ENCODE measurements around the gene COX7A2. TPM values are rescaled to one million over a fixed set of nuclear protein-coding genes. Genes with fewer than 3 reads are reported as not detected.
A peak's percentile ranks its signal among the peaks of the same experiment; 100 is the strongest.

Gene COX7A2
- total RNA-seq, 1 donor from 2014 or later, result 330 TPM

DNA sequence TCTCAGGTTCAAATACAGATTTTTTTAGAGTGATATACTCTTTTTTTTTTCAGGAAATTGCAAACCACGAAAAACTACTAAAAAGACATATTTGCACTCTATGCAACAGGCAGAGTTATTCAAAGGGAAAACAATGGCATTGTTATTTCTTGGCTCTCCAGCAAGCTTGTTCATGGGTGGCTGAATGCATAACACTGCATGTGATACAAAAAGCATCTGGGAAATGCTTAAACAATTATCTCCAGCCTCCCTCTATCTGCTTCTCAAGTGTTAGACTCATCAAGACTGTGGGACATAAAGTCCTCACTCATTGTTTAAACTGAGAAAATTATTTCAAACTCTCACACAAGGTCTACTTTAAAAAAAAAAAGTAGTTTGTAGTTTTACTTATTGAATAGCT, 30.5 kb downstream of the COX7A2 start:
- no peak overlapping the region for H3K27ac ChIP-seq
- no peaks in the 10 kb centered on the region for H3K36me3 ChIP-seq
- peaks cover 7% of the 10 kb centered on the region for H3K4me1 ChIP-seq
- no peaks in the 10 kb centered on the region for H3K79me2 ChIP-seq (ENCODE audit: low read depth)
- no peak overlapping the region for H3K4me3 ChIP-seq
- H3K9ac ChIP-seq, result no peak overlapping the region
- peaks cover 30% of the 10 kb centered on the region for H3K27me3 ChIP-seq
- no peaks in the 10 kb centered on the region for H3K9me3 ChIP-seq (ENCODE audit: low read depth)
- Mint-ChIP-seq H3K36me3 (no peaks in the 10 kb centered on the region), H3K4me1 (peaks cover 7% of the 10 kb centered on the region), H3K27me3 (ENCODE audit: insufficient read depth, low read depth) (peaks cover 10% of the 10 kb centered on the region), H3K4me3 (no peak overlapping the region), H3K9me3 (no peaks in the 10 kb centered on the region), H3K27ac (no peak overlapping the region)
- H3F3A ChIP-seq (ENCODE audit: low read depth), result peaks cover 12% of the 10 kb centered on the region
- DNase-seq (ENCODE audit: low spot score), result no peak
- no peaks in the 10 kb centered on the region for H4K20me1 ChIP-seq (ENCODE audit: low read depth)
- TF ChIP-seq EZH2phosphoT487 (IDR thresholded peaks at IDR 0.05) (no peak), EZH2 (IDR thresholded peaks at IDR 0.05) (no peak)
- TF ChIP-seq, protein P1, sequence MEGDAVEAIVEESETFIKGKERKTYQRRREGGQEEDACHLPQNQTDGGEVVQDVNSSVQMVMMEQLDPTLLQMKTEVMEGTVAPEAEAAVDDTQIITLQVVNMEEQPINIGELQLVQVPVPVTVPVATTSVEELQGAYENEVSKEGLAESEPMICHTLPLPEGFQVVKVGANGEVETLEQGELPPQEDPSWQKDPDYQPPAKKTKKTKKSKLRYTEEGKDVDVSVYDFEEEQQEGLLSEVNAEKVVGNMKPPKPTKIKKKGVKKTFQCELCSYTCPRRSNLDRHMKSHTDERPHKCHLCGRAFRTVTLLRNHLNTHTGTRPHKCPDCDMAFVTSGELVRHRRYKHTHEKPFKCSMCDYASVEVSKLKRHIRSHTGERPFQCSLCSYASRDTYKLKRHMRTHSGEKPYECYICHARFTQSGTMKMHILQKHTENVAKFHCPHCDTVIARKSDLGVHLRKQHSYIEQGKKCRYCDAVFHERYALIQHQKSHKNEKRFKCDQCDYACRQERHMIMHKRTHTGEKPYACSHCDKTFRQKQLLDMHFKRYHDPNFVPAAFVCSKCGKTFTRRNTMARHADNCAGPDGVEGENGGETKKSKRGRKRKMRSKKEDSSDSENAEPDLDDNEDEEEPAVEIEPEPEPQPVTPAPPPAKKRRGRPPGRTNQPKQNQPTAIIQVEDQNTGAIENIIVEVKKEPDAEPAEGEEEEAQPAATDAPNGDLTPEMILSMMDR (IDR thresholded peaks at IDR 0.05), result no peak
- no peak overlapping the region for H3K4me2 ChIP-seq
- H2AFZ ChIP-seq (replicated peaks), result no peak overlapping the region

DNA sequence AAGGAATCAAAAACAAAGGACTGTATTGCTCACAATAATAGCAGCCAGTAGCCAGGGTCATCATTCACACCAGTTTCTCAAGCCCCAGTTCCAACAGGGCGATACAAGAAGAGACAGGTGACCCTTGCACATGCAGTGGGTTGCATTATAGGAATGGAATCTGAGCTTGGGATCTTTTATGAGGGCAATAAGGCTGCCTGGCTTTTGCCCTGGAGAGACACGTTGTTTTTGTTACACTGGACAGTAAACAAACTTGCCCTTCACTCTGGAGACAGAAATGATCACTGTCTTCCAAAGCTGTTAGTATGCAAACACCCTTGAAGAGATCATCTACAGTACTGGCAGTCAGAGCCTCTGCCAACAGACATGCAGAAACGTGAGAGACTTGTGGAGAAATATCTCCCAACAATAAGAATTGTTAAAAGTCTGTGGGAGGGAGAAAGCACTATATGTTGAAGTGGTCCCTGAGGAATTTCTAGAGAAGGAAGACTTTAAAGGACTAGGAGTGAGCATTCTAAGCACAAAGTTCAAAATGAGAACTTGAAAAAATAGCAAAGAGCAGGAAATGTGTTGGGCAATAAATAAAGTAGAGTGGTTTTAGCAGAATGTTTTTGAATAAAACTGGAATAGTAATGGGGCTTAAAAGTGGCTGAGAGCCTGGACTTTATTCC, 31.5 kb downstream of the COX7A2 start:
- H3K27ac Mint-ChIP-seq, result no peak overlapping the region
- H3K4me3 Mint-ChIP-seq, result no peak overlapping the region

DNA sequence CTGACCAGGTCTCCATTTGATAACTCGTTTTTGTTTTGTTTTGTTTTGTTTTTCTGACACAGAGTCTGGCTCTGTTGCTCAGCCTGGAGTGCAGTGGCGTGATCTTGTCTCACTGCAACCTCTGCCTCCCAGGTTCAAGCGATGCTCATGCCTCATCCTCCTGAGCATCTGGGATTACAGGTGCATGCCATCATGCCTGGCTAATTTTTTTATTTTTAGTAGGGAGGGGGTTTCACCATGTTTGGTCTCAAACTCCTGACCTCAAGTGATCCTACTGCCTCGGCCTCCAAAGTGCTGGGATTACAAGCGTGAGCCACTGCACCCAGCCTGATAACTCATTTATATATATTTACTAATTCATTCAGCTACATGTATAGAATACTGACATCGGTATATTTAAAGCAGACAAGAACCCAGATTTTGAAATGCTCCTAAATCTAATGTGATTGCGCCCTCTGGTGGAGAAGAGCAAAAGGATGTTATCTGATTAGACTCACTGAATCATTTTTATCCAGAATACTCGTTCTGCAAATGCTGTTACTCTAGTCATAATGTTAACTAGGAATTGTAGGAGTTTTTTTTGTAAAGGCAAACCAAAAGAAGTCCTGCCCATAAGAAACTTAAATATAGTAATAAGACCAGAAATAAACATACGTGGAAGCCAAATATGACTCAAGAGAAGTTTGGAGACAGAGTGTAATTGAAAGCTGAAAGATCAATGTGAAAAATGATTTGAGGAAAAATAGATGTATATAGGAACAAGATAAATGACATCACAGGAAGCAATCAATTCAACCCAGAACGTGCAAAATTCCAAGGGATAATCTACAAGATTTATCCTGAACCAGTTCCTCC, 32.5 kb downstream of the COX7A2 start:
- Mint-ChIP-seq H3K36me3 (no peaks in the 10 kb centered on the region), H3K4me3 (no peak overlapping the region), H3K27me3 (ENCODE audit: insufficient read depth, low read depth) (peaks cover 29% of the 10 kb centered on the region), H3K27ac (no peak overlapping the region), H3K9me3 (peaks cover 3% of the 10 kb centered on the region), H3K4me1 (peaks cover 23% of the 10 kb centered on the region)
- no peaks in the 10 kb centered on the region for H3K36me3 ChIP-seq
- H3K27ac ChIP-seq, result no peak overlapping the region
- H3F3A ChIP-seq (ENCODE audit: low read depth), result peaks cover 23% of the 10 kb centered on the region
- no peak overlapping the region for H3K9ac ChIP-seq
- peak; percentile 83 for DNase-seq (ENCODE audit: low spot score)
- TF ChIP-seq, protein P1 (IDR thresholded peaks at IDR 0.05), result peak; percentile 95
- TF ChIP-seq EZH2 (IDR thresholded peaks at IDR 0.05), result no peak
- no peaks in the 10 kb centered on the region for H4K20me1 ChIP-seq (ENCODE audit: low read depth)
- no peaks in the 10 kb centered on the region for H3K9me3 ChIP-seq (ENCODE audit: low read depth)
- H2AFZ ChIP-seq (replicated peaks), result no peak overlapping the region
- peaks cover 16% of the 10 kb centered on the region for H3K4me1 ChIP-seq
- no peaks in the 10 kb centered on the region for H3K79me2 ChIP-seq (ENCODE audit: low read depth)
- peaks cover 50% of the 10 kb centered on the region for H3K27me3 ChIP-seq
- no peak overlapping the region for H3K4me3 ChIP-seq
- no peak overlapping the region for H3K4me2 ChIP-seq

More for the DNA sequence above, 31.5 kb downstream of the COX7A2 start:
- Histone ChIP-seq H3K9me3 (ENCODE audit: low read depth) (no peaks in the 10 kb centered on the region), H3K4me3 (no peak overlapping the region), H3K27me3 (peaks cover 40% of the 10 kb centered on the region), H3K27ac (no peak overlapping the region), H3K4me1 (peaks cover 7% of the 10 kb centered on the region), H3K36me3 (no peaks in the 10 kb centered on the region), H3F3A (ENCODE audit: low read depth) (peaks cover 14% of the 10 kb centered on the region), H4K20me1 (ENCODE audit: low read depth) (no peaks in the 10 kb centered on the region), H3K9ac (no peak overlapping the region), H3K79me2 (ENCODE audit: low read depth) (no peaks in the 10 kb centered on the region), H3K4me2 (no peak overlapping the region), H2AFZ (replicated peaks) (no peak overlapping the region)
- TF ChIP-seq, protein P1 (IDR thresholded peaks at IDR 0.05), result no peak
- no peak for TF ChIP-seq EZH2 (IDR thresholded peaks at IDR 0.05)
- TF ChIP-seq EZH2phosphoT487 (IDR thresholded peaks at IDR 0.05), result no peak
- H3K9me3 Mint-ChIP-seq, result peaks cover 3% of the 10 kb centered on the region
- peaks cover 21% of the 10 kb centered on the region for H3K27me3 Mint-ChIP-seq (ENCODE audit: insufficient read depth, low read depth)
- no peak for DNase-seq (ENCODE audit: low spot score)
- H3K4me1 Mint-ChIP-seq, result peaks cover 16% of the 10 kb centered on the region
- H3K36me3 Mint-ChIP-seq, result no peaks in the 10 kb centered on the region

All from neural progenitor cell (in vitro differentiated cells).